Stimulated activated CD8-positive, alpha-beta memory T cell treated with anti-CD3 and anti-CD28 coated beads, Interleukin-7, amount 100 ng/mL, for 4 hours (primary cell): ENCODE results near the gene LAMTOR5.

ENCODE experiments used
- DNase-seq, 2 donors: peaks; one replicate each; pipeline ENCODE4 v3.0.0-alpha.2; 2020; ENCODE audit warnings: low read depth in 2 of 2

Gene LAMTOR5

DNA sequence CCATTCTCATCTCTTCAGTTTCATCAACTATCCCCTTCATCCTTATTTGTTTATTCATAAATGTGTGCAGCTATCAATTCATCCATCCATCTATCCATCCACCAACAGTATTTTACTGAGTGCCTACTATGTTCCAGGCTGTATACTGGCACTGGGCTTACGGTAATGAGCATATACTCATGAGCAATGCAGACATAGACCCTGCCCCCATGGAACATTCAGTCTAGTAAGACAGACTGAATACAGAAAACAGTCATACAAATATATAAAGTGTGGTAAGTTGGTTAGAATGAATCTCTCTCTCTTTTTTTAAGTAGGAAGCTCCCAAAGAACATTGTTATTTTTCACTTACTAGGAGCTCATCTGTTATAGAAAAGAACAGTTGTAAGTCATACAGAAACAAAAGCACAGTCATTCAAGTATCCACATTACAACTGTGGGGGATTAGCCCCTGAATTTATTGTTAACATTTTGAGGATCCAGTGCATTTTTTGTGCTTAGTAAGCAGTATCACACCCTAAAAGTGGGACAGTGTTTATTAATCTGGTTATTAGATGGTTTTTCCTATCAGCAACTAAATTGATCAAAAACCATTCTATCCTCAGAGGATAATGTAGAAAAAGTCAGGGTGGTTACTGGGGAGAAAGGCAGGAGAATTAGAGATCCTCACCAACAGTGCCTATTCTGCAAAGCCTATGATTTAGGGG is 20.3 kb downstream of the LAMTOR5 start:
- no peak for DNase-seq

GRCh38 chr1:110385369-110385768 is 22.1 kb downstream of the LAMTOR5 start:
- no peak for DNase-seq

- DNase-seq = no peak
Observed at GRCh38 chr1:110384581-110385321, 22.7 kb downstream of the LAMTOR5 start.

DNA sequence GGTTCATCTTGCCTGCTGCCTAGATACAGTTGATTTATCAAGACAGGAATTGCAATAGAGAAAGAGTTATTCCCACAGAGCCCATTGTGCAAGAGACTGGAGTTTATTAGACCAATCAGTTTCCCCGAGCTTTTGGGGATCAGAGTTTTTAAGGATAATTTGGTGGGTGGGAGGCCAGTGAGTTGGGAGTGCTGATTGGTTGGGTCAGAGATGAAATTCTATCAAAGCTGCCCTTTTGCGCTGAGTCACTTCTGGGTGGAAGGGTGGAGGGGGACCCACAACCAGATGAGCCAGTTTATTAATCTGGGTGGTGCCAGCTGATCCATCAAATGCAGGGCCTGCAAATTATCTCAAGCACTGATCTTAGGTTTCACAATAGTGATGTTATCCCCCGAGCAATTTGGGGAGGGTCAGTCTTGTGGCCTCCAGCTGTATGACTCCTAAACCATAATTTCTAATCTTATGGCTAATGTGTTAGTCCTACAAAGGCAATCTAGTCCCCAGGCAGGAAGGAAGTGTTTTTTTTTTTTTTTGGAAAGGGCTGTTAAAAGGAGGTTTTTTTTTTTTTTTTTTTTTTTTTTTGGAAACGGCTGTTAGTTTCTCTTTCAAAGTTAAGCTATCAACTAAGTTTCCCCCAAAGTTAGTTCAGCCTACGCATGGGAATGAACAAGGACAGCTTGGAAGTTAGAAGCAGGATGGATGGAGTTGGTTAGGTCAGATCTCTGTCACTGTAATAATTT is 24.1 kb downstream of the LAMTOR5 start:
- no peak for DNase-seq

DNA sequence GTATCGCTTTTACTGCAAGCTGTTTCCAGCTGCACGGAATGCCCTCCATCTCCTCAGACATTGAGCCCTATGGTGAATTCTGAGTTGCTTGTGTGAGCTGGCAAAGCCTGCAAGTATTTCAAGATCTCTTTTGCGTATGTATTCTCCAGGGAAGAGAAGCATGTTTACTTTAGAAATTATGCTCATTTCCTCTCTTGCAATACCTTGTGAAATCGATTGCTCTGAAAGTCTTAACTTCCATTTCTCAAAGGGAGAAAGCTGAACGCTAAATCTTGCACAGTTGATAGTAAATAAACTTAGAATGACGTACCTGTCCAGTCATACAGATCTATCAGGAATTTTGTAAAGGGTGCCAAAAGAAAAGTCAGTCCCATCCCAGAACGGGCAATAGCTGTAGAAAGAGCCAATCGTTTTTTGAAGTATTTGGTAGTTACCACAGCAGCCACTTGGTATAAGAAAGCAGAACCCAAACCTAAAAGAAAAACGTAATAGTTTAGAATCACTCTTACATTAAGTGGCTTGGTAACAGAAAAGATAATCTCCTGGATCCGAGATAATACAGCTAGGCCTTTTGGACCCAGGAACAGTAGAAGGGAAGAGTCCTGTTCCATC is 26.7 kb downstream of the LAMTOR5 start:
- DNase-seq = no peak

GRCh38 chr1:110375490-110375889 is 32.0 kb downstream of the LAMTOR5 start:
- DNase-seq = no peak

GRCh38 chr1:110370827-110371226 is 36.7 kb downstream of the LAMTOR5 start:
- DNase-seq = no peak

DNA sequence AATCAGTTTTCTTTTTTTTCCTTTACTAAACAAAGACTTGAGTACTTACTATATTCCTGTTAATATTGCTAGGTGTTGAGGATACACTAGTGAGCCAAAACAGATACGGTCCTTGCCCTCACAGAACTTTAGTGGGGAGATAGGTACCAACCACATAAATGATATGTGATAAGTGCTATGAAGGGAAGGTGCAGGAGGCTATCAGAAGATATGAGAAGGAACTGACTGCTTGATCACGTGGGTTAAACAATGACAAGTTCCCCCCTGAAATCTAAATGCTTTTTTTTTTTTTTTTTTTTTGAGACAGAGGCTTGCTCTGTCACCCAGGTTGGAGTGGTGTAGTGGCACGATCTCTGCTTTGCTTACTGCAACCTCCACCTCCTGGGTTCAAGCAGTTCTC is 43.3 kb downstream of the LAMTOR5 start:
- no peak for DNase-seq

DNA sequence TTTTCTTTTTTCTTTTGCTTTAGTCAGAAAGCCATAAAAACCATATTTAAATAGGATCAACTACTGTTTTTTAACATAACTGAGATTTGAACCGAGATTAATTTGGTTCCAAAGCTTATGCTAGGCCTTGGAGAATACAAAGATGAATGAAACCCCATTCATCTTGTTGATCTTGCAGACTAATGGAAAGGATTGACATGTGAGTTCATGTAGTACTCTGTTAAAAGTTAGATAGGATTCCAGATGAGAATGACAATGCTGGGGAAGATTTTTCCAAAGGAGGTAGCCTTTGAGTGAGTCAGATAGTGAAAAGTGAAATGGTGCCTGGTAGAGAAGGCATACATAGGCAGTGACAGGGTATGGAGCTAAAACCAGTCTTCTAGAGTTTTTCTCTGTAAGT is 45.6 kb downstream of the LAMTOR5 start:
- DNase-seq = no peak

- DNase-seq = no peak
Observed at GRCh38 chr1:110360431-110360830, 47.1 kb downstream of the LAMTOR5 start.

GRCh38 chr1:110356379-110356778 is 51.1 kb downstream of the LAMTOR5 start:
- DNase-seq = no peak

DNA sequence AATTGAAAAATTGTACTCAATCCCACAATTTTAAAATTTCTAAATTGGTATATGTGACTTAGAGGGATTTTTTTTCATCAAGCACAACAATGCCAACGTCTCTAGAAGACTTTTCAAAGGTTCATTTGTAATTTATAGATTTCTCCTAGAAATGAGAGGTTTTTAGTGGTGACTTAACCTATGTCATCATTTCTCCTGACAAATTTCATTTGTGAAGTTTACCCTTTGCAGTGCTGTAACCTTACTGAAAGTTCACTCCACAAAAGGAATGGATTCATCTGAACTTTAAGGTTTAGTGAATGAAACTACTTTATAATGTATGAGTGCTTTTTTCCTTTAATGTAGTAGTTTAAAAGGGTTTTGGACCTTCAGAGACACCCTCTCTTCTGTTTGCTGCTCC is 52.2 kb downstream of the LAMTOR5 start:
- DNase-seq = no peak
